Keratinocyte (primary cell): ENCODE measurements around the gene ERC2. TPM values are rescaled to one million over a fixed set of nuclear protein-coding genes. Genes with fewer than 3 reads are reported as not detected.

Experiments
- DNase-seq: peaks from one replicate; pipeline ENCODE4 v3.0.0-alpha.2; 2011; ENCODE audit warnings: low read depth, missing footprints, low spot score
- FAIRE-seq: peaks from 2 replicates; lab custom pipeline; 2011; peaks lifted over from hg19 to GRCh38; lab: Jason Lieb, UNC
- H2AFZ ChIP-seq: 2 replicates; pipeline ENCODE4 v1.6.0; 2012; ENCODE audit warnings: low read length, control low read depth, inconsistent platforms; ENCODE audit not compliant: control insufficient read depth
- H3K27ac ChIP-seq: 2 replicates; pipeline ENCODE4 v1.5.1; 2011; ENCODE audit warnings: low read length; ENCODE audit not compliant: control insufficient read depth, insufficient read depth
- H3K27me3 ChIP-seq: 3 replicates; pipeline ENCODE4 v1.6.0; 2011; ENCODE audit warnings: low read length; ENCODE audit not compliant: control insufficient read depth, insufficient read depth; ENCODE audit errors: extremely low read depth
- H3K36me3 ChIP-seq, 2 experiments: 2 replicates in 1 of 2; 3 replicates in 1 of 2; pipeline ENCODE4 v1.5.1; 2011; ENCODE audit warnings: low read length in 2 of 2, mild to moderate bottlenecking in 1 of 2; ENCODE audit not compliant: control insufficient read depth in 2 of 2, insufficient read depth in 2 of 2; ENCODE audit errors: extremely low read depth in 1 of 2
- H3K4me1 ChIP-seq: 3 replicates; pipeline ENCODE4 v1.5.1; 2011; ENCODE audit warnings: low read length; ENCODE audit not compliant: control insufficient read depth, insufficient read depth; ENCODE audit errors: extremely low read depth
- H3K4me2 ChIP-seq: 3 replicates; pipeline ENCODE4 v1.6.0; 2011; ENCODE audit warnings: low read depth, low read length; ENCODE audit not compliant: control insufficient read depth, insufficient read depth; ENCODE audit errors: extremely low read depth
- H3K4me3 ChIP-seq, 3 experiments: fragments of 200-600 bp in 1 of 3; sonication (generic) in 1 of 3; 2 replicates in 2 of 3; 3 replicates in 1 of 3; pipeline ENCODE4 v1.5.1; 2011 to 2016; ENCODE audit warnings: low read length in 3 of 3, mild to moderate bottlenecking in 3 of 3, control low read depth in 2 of 3, inconsistent platforms in 1 of 3, low read depth in 1 of 3, mixed read lengths in 1 of 3, mixed run types in 1 of 3, moderate library complexity in 1 of 3; ENCODE audit not compliant: control insufficient read depth in 2 of 3, insufficient read depth in 2 of 3; ENCODE audit errors: extremely low read depth in 1 of 3
- H3K79me2 ChIP-seq: 2 replicates; pipeline ENCODE4 v1.6.0; 2012; ENCODE audit warnings: low read length; ENCODE audit not compliant: control insufficient read depth, insufficient read depth
- H3K9ac ChIP-seq: 3 replicates; pipeline ENCODE4 v1.6.0; 2011; ENCODE audit warnings: low read length; ENCODE audit not compliant: control insufficient read depth, insufficient read depth; ENCODE audit errors: extremely low read depth
- H3K9me1 ChIP-seq: 3 replicates; pipeline ENCODE4 v1.6.0; 2011; ENCODE audit warnings: low read length; ENCODE audit not compliant: control insufficient read depth, insufficient read depth; ENCODE audit errors: extremely low read depth
- H3K9me3 ChIP-seq: 2 replicates; pipeline ENCODE4 v1.5.1; 2012; ENCODE audit warnings: low read depth, low read length; ENCODE audit not compliant: control insufficient read depth
- H4K20me1 ChIP-seq: 3 replicates; pipeline ENCODE4 v1.6.0; 2011; ENCODE audit warnings: low read length; ENCODE audit not compliant: control insufficient read depth, insufficient read depth; ENCODE audit errors: extremely low read depth
- CTCF ChIP-seq, 3 experiments: IDR thresholded peaks in 1 of 3; conservative IDR thresholded peaks in 1 of 3; optimal IDR thresholded peaks in 1 of 3; 2 replicates in 2 of 3; 3 replicates in 1 of 3; pipeline versions ENCODE3 to v1.5.1; 2011; ENCODE audit warnings: low read length in 3 of 3, mild to moderate bottlenecking in 3 of 3, moderate library complexity in 2 of 3, control low read depth in 1 of 3, inconsistent platforms in 1 of 3; ENCODE audit not compliant: insufficient read depth in 2 of 3; ENCODE audit errors: extremely low read depth in 1 of 3
- EZH2 ChIP-seq: IDR thresholded peaks from one replicate; pipeline ENCODE4 v1.6.1; 2012; ENCODE audit warnings: inconsistent platforms, mild to moderate bottlenecking, low read length, moderate library complexity
- dilution Hi-C: fragments of 300-500 bp; cut with MboI; formaldehyde crosslinking; loops from one replicate; pipeline ENCODE4 v1.7.0; 2020; ENCODE audit warnings: low sequenced_read_pairs; ENCODE audit not compliant: extremely low pct_ligation_motif_present
- polyA plus RNA-seq, 5 experiments: library from polyadenylated mRNA; depleted of rRNA in 3 of 5; stranded (reverse) in 3 of 5; stranded (forward) in 1 of 5; unstranded in 1 of 5; fragments of >200 nt; gene quantifications; 1 replicate in 1 of 5; 2 replicates in 3 of 5; 3 replicates in 1 of 5; pipeline versions ENCODE4 v1.2.1 to v1.2.3, GENCODE V29; 2011 to 2012; ENCODE audit warnings: missing spikeins in 2 of 5, low read depth in 1 of 5, low replicate concordance in 1 of 5

Gene ERC2
- polyA plus RNA-seq, 1 donor (not counting 4 experiments of a cell fraction or from before 2014, with no cell fraction given): 0.08 TPM

DNA sequence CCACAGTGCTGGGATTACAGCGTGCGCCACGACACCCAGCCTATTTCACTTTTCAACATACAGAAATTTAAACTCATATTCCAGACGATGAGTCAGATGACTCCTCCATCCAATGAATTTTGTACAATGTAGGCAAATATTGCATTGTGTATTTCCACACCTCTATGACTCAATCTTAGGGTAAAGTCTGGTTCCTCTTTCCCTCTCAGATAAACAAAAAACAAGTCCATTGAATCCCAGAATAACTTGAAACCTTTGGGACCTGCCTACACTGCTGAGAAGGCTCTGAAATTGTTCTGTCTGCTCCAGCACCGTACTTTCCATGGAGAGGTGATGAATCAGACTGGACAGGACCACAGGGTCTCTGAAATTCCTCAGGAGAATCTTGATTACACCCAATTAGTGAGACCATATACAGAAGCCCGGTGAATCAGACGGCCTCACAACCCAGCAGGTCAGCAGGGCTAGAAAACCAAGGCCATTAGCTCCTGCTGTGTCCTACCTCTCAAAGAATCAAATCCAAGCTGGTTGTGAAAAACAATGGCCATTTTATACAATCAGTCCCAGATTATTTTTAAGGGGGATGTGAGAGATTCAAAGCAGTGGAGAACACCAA is 112.6 kb downstream of the ERC2 start:
- H3K36me3 ChIP-seq: no peaks in the 10 kb centered on the region
- no peaks in the 10 kb centered on the region for H3K27me3 ChIP-seq
- no peaks in the 10 kb centered on the region for H3K9me3 ChIP-seq
- DNase-seq: no peak
- H3K79me2 ChIP-seq: no peaks in the 10 kb centered on the region
- H4K20me1 ChIP-seq: no peaks in the 10 kb centered on the region
- H3K4me2 ChIP-seq: no peak overlapping the region
- no peak overlapping the region for H2AFZ ChIP-seq
- no peak for FAIRE-seq
- dilution Hi-C loops: no loop called here
- no peaks in the 10 kb centered on the region for H3K9me1 ChIP-seq
- no peak overlapping the region for H3K4me3 ChIP-seq
- TF ChIP-seq EZH2: no peak
- no peak for TF ChIP-seq CTCF (optimal IDR thresholded peaks at IDR 0.05 in 1 of 3, IDR thresholded peaks at IDR 0.05 in 1 of 3, conservative IDR thresholded peaks at IDR 0.05 in 1 of 3; ENCODE audit: extremely low read depth in 1 of 3, insufficient read depth in 2 of 3, low read length in 3 of 3)
- no peak overlapping the region for H3K9ac ChIP-seq
- H3K4me1 ChIP-seq: no peaks in the 10 kb centered on the region
- H3K27ac ChIP-seq: no peak overlapping the region

GRCh38 chr3:56351537-56351936 is 116.7 kb downstream of the ERC2 start:
- no peak for FAIRE-seq
- H3K4me1 ChIP-seq: no peaks in the 10 kb centered on the region
- dilution Hi-C loops: no loop called here

More at GRCh38 chr3:56351537-56351936, 116.7 kb downstream of the ERC2 start:
- Histone ChIP-seq H3K27ac (no peak overlapping the region), H2AFZ (no peak overlapping the region), H3K9me3 (no peaks in the 10 kb centered on the region), H3K4me3 (no peak overlapping the region), H4K20me1 (no peaks in the 10 kb centered on the region), H3K9me1 (no peaks in the 10 kb centered on the region), H3K9ac (no peak overlapping the region), H3K4me2 (no peak overlapping the region), H3K27me3 (no peaks in the 10 kb centered on the region), H3K36me3 (no peaks in the 10 kb centered on the region), H3K79me2 (no peaks in the 10 kb centered on the region)
- DNase-seq: no peak
- no peak for TF ChIP-seq CTCF (optimal IDR thresholded peaks at IDR 0.05 in 1 of 3, IDR thresholded peaks at IDR 0.05 in 1 of 3, conservative IDR thresholded peaks at IDR 0.05 in 1 of 3; ENCODE audit: extremely low read depth in 1 of 3, insufficient read depth in 2 of 3, low read length in 3 of 3)
- no peak for TF ChIP-seq EZH2
